GM12878 (cell line): Measurements from ENCODE around the gene MAB21L4. TPM values are rescaled to one million over a fixed set of nuclear protein-coding genes. Genes with fewer than 3 reads are reported as not detected.

Experiments used
- ATAC-seq: fragments of 200-7000 bp; cut with Tn5 transposase; 3 replicates; pipeline ENCODE4 v1.9.1; 2020; ENCODE audit warnings: mild to moderate bottlenecking, moderate library complexity
- BruUV-seq: library from RNA; stranded (reverse); fragments of 400-500 nt; replicated peaks from 2 replicates; lab custom pipeline; 2021; lab: Mats Ljungman, UMichigan
- CTCF ChIA-PET: fragments of 300-600 bp; sonication (Branson Sonifier 250); formaldehyde crosslinking; extraction: SDS; loops from one replicate; lab custom pipeline; 2021; ENCODE audit warnings: inconsistent platforms; lab: Yijun Ruan, JAX
- POLR2A ChIA-PET: fragments of 350-600 bp; formaldehyde crosslinking; extraction: SDS; loops from one replicate; lab custom pipeline; 2021; ENCODE audit warnings: inconsistent platforms; lab: Charles Lee
- RAD21 ChIA-PET: fragments of 300-600 bp; sonication (Branson Sonifier 250); formaldehyde crosslinking; loops from one replicate; lab custom pipeline; 2023; ENCODE audit warnings: antibody characterized with exemption; ENCODE audit not compliant: unreplicated experiment; lab: Charles Lee
- SMC1A ChIA-PET: fragments of 300-600 bp; sonication (Branson Sonifier 250); formaldehyde crosslinking; loops from one replicate; lab custom pipeline; 2023; ENCODE audit not compliant: unreplicated experiment, uncharacterized antibody; lab: Charles Lee
- DNase-seq: peaks from one replicate; pipeline ENCODE4 v3.0.0-alpha.2; 2011; ENCODE audit warnings: low read depth, low spot score
- FAIRE-seq: peaks from 3 replicates; lab custom pipeline; 2011; peaks lifted over from hg19 to GRCh38; lab: Jason Lieb, UNC
- H2AFZ ChIP-seq: 2 replicates; pipeline ENCODE4 v1.6.0; 2011; ENCODE audit warnings: low read depth, low read length, control low read depth; ENCODE audit not compliant: control insufficient read depth
- H3K27ac ChIP-seq: 2 replicates; pipeline ENCODE4 v1.5.1; 2011; ENCODE audit warnings: control low read depth; ENCODE audit not compliant: control insufficient read depth, insufficient read depth
- H3K27me3 ChIP-seq, 2 experiments: replicated peaks in 1 of 2; 2 replicates each; pipeline versions ENCODE4 v1.6.0 to v1.6.1; 2011; ENCODE audit warnings: low read length in 1 of 2; ENCODE audit not compliant: control insufficient read depth in 2 of 2, insufficient read depth in 2 of 2
- H3K36me3 ChIP-seq, 2 experiments: 2 replicates each; pipeline ENCODE4 v1.5.1; 2011; ENCODE audit warnings: low read length in 1 of 2; ENCODE audit not compliant: control insufficient read depth in 2 of 2, insufficient read depth in 2 of 2
- H3K4me1 ChIP-seq: 2 replicates; pipeline ENCODE4 v1.6.1; 2011; ENCODE audit warnings: mild to moderate bottlenecking, low read length, moderate library complexity, mixed read lengths; ENCODE audit not compliant: control insufficient read depth, insufficient read depth
- H3K4me2 ChIP-seq: 2 replicates; pipeline ENCODE4 v1.6.0; 2011; ENCODE audit warnings: control low read depth; ENCODE audit not compliant: control insufficient read depth, insufficient read depth
- H3K4me3 ChIP-seq: fragments of 200-600 bp; sonication (generic); 2 replicates; pipeline ENCODE4 v1.5.1; 2016
- H3K79me2 ChIP-seq: 2 replicates; pipeline ENCODE4 v1.6.0; 2011; ENCODE audit warnings: low read length; ENCODE audit not compliant: control insufficient read depth, insufficient read depth
- H3K9ac ChIP-seq: 2 replicates; pipeline ENCODE4 v1.8.0; 2011; ENCODE audit warnings: low read length, control low read depth, mixed read lengths; ENCODE audit not compliant: control insufficient read depth, insufficient read depth
- H3K9me3 ChIP-seq: replicated peaks from 3 replicates; pipeline ENCODE4 v1.5.1; 2011; ENCODE audit warnings: mild to moderate bottlenecking, low read length; ENCODE audit not compliant: control insufficient read depth, insufficient read depth
- H4K20me1 ChIP-seq: 2 replicates; pipeline ENCODE4 v1.6.0; 2011; ENCODE audit not compliant: control insufficient read depth, insufficient read depth
- FOS ChIP-seq: IDR thresholded peaks from 3 replicates; pipeline ENCODE4 v1.6.1; 2011; ENCODE audit warnings: borderline replicate concordance; ENCODE audit not compliant: insufficient read length; ENCODE audit errors: extremely low read depth
- NFYB ChIP-seq: IDR thresholded peaks from 2 replicates; pipeline ENCODE4 v1.6.1; 2011; ENCODE audit warnings: low read depth, mild to moderate bottlenecking, low read length, improper control_type of control experiment, moderate library complexity; ENCODE audit not compliant: insufficient read depth
- STAT3 ChIP-seq: IDR thresholded peaks from 2 replicates; pipeline ENCODE4 v1.6.1; 2011; ENCODE audit warnings: low read depth, low read length, improper control_type of control experiment
- SUPT20H ChIP-seq: IDR thresholded peaks from 2 replicates; pipeline ENCODE4 v1.6.1; 2011; ENCODE audit warnings: low read depth, mild to moderate bottlenecking, low read length, moderate library complexity, borderline replicate concordance; ENCODE audit not compliant: control insufficient read depth
- TCF3 ChIP-seq: IDR thresholded peaks from 2 replicates; pipeline ENCODE4 v1.6.1; 2012; ENCODE audit warnings: low read depth, mild to moderate bottlenecking, low read length, borderline replicate concordance; ENCODE audit not compliant: insufficient read depth
- TCF7 ChIP-seq: IDR thresholded peaks from 2 replicates; pipeline ENCODE4 v1.6.1; 2014; ENCODE audit warnings: antibody characterized with exemption, borderline replicate concordance
- WRNIP1 ChIP-seq: IDR thresholded peaks from 2 replicates; pipeline ENCODE4 v1.6.1; 2011; ENCODE audit warnings: low read depth, low read length, improper control_type of control experiment, borderline replicate concordance
- WGBS: methylation state at CpG from one replicate; pipeline ENCODE4 v1.1.6; 2016; ENCODE audit warnings: low lambda C conversion rate; ENCODE audit not compliant: insufficient replicate concordance, insufficient coverage; ENCODE audit errors: missing lambda C conversion rate; 5-methylcytosine and 5-hydroxymethylcytosine counted together
- in situ Hi-C: fragments of 300-500 bp; cut with MboI; formaldehyde crosslinking; loops from 9 replicates; pipeline ENCODE4 v1.14.3; 2018; ENCODE audit warnings: mixed read lengths
- intact Hi-C: fragments of 100-400 bp; cut with micrococcal nuclease; formaldehyde crosslinking; loops from one replicate; pipeline ENCODE4 v1.14.2; 2022; ENCODE audit not compliant: unreplicated experiment
- polyA plus RNA-seq, 11 experiments: library from polyadenylated mRNA; depleted of rRNA in 4 of 11; unstranded in 6 of 11; stranded (reverse) in 5 of 11; fragments of >200 nt; fragmentation: Nextera tagmentation in 4 of 11; fragmentation: Illumina TruSeq in 1 of 11; extraction: Ambion mirVana in 4 of 11; extraction: Trizol in 1 of 11; gene quantifications; 1 replicate in 1 of 11; 2 replicates in 10 of 11; pipeline versions ENCODE4 v1.2.1 to v1.2.3, GENCODE V29; 2011 to 2016; ENCODE audit warnings: inconsistent platforms in 2 of 11, missing spikeins in 2 of 11, low read depth in 1 of 11
- total RNA-seq, 4 experiments: library from RNA; depleted of rRNA in 3 of 4; stranded (reverse); fragments of >200 nt in 3 of 4; fragmentation: Illumina TruSeq in 1 of 4; extraction: Trizol in 1 of 4; gene quantifications; 2 replicates each; pipeline versions ENCODE4 v1.2.1 to v1.2.3, GENCODE V29; 2013 to 2021
- TF ChIP-seq, protein P1 (sequence below): fragments of 450-650 bp; formaldehyde crosslinking; IDR thresholded peaks from 2 replicates; pipeline ENCODE4 v1.4.0; 2022; ENCODE audit warnings: mild to moderate bottlenecking, moderate library complexity

The MAB21L4 gene
- total and polyA plus RNA-seq, 10 of the 15 experiments (the other 5 are each of a cell fraction or from before 2014, with no cell fraction given): 0.03 TPM; not detected in 9

- 19% methylated on average over 12 of the region's 13 CpGs for whole genome bisulfite sequencing
- DNase-seq: no peak
Measured at GRCh38 chr2:240858321-240858720, 37.6 kb downstream of the MAB21L4 start.

More at GRCh38 chr2:240858321-240858720, 37.6 kb downstream of the MAB21L4 start:
- no peak for TF ChIP-seq TCF7
- no peak for TF ChIP-seq SUPT20H
- no peak for TF ChIP-seq NFYB
- TF ChIP-seq, protein P1, sequence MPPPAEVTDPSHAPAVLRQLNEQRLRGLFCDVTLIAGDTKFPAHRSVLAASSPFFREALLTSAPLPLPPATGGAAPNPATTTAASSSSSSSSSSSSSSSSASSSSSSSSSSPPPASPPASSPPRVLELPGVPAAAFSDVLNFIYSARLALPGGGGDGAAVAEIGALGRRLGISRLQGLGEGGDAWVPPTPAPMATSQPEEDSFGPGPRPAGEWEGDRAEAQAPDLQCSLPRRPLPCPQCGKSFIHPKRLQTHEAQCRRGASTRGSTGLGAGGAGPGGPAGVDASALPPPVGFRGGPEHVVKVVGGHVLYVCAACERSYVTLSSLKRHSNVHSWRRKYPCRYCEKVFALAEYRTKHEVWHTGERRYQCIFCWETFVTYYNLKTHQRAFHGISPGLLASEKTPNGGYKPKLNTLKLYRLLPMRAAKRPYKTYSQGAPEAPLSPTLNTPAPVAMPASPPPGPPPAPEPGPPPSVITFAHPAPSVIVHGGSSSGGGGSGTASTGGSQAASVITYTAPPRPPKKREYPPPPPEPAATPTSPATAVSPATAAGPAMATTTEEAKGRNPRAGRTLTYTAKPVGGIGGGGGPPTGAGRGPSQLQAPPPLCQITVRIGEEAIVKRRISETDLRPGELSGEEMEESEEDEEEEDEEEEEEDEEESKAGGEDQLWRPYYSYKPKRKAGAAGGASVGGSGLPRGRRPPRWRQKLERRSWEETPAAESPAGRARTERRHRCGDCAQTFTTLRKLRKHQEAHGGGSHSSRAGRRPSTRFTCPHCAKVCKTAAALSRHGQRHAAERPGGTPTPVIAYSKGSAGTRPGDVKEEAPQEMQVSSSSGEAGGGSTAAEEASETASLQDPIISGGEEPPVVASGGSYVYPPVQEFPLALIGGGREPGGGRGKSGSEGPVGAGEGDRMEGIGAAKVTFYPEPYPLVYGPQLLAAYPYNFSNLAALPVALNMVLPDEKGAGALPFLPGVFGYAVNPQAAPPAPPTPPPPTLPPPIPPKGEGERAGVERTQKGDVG (CRISPR knock-in tag): no peak
- TF ChIP-seq TCF3: no peak
- no peak for TF ChIP-seq STAT3
- no peak for TF ChIP-seq FOS
- TF ChIP-seq WRNIP1: no peak
- Histone ChIP-seq H2AFZ (no peak overlapping the region), H3K4me1 (no peaks in the 10 kb centered on the region), H3K79me2 (no peaks in the 10 kb centered on the region), H4K20me1 (no peaks in the 10 kb centered on the region), H3K27me3 (peaks cover 1 to 6% of the 10 kb centered on the region in 2 experiments; a peak in 2 of 4 replicates), H3K9ac (no peak overlapping the region), H3K4me3 (no peak overlapping the region), H3K9me3 (peaks cover 1% of the 10 kb centered on the region; the same call in 1 of the 3 replicates), H3K27ac (no peak overlapping the region), H3K4me2 (no peak overlapping the region), H3K36me3 (no peaks in the 10 kb centered on the region)
- intact Hi-C loops: loop anchor here (10.0 kb wide), 1 partner anchor 356 kb away; no protein-coding TSS in a partner anchor
- ATAC-seq (no peak), FAIRE-seq (no peak)
- ChIA-PET POLR2A (no interaction called here), CTCF (no interaction called here), SMC1A (no interaction called here), RAD21 (no interaction called here)
- in situ Hi-C loops: loop anchor here (10.0 kb wide), 1 partner anchor 796 kb away; no protein-coding TSS in a partner anchor
- BruUV-seq: no TSS peak
